Activated CD8-positive, alpha-beta memory T cell treated with anti-CD3 and anti-CD28 coated beads, Interleukin-2, amount 10 ng/mL, durations not matched to agents 7 days and 5 days (primary cell): Measurements from ENCODE around the gene PLBD2. TPM values are rescaled to one million over a fixed set of nuclear protein-coding genes. Genes with fewer than 3 reads are reported as not detected.
"Not testable (repeated sequence)": the region's sequence is repeated elsewhere in the genome, so short reads cannot be mapped to it uniquely, and the experiment has no call there.

Experiments
- ATAC-seq: fragments of 150-1000 bp; cut with Tn5 transposase; one replicate; pipeline ENCODE4 v1.10.0; 2021; ENCODE audit warnings: moderate library complexity
- CTCF ChIA-PET: fragments of 350-600 bp; sonication (Branson Sonifier 250); formaldehyde crosslinking; loops from one replicate; lab custom pipeline; 2021; ENCODE audit warnings: antibody characterized with exemption; lab: Charles Lee
- DNase-seq: peaks from one replicate; pipeline ENCODE4 v3.0.0-alpha.2; 2020
- H3K27ac Mint-ChIP-seq: one replicate; pipeline ENCODE4 v1.8.0; 2021; ENCODE audit warnings: mild to moderate bottlenecking, mixed read lengths
- H3K27me3 Mint-ChIP-seq: one replicate; pipeline ENCODE4 v1.8.0; 2021; ENCODE audit warnings: mixed read lengths
- H3K36me3 Mint-ChIP-seq: one replicate; pipeline ENCODE4 v1.8.0; 2021; ENCODE audit warnings: mild to moderate bottlenecking, mixed read lengths
- H3K4me1 Mint-ChIP-seq: one replicate; pipeline ENCODE4 v1.8.0; 2021; ENCODE audit warnings: mixed read lengths
- H3K4me3 Mint-ChIP-seq: one replicate; pipeline ENCODE4 v1.8.0; 2021; ENCODE audit warnings: mild to moderate bottlenecking, moderate library complexity, mixed read lengths
- H3K9me3 Mint-ChIP-seq: one replicate; pipeline ENCODE4 v1.8.0; 2022; ENCODE audit warnings: low read depth, mixed read lengths
- total RNA-seq, 2 experiments: library from RNA; stranded (reverse); gene quantifications; one replicate each; pipeline ENCODE4 v1.2.3, GENCODE V29; 2021

The PLBD2 gene
- total RNA-seq, 2 experiments from 2014 or later, result 11.2 to 12.5 TPM

- CTCF ChIA-PET, result no interaction called here
- peaks cover 11% of the 10 kb centered on the region for H3K27me3 Mint-ChIP-seq
- H3K27ac Mint-ChIP-seq, result no peak overlapping the region
- H3K4me3 Mint-ChIP-seq, result no peak overlapping the region
- no peaks in the 10 kb centered on the region for H3K4me1 Mint-ChIP-seq
- no peak for DNase-seq
- no peaks in the 10 kb centered on the region for H3K9me3 Mint-ChIP-seq
- no peak for ATAC-seq
- no peaks in the 10 kb centered on the region for H3K36me3 Mint-ChIP-seq
Measured at GRCh38 chr12:113345318-113345717, 13.1 kb upstream of the PLBD2 start.

- Mint-ChIP-seq H3K4me3 (no peak overlapping the region), H3K27me3 (peaks cover 11% of the 10 kb centered on the region), H3K27ac (no peak overlapping the region), H3K4me1 (no peaks in the 10 kb centered on the region), H3K36me3 (no peaks in the 10 kb centered on the region), H3K9me3 (no peaks in the 10 kb centered on the region)
- no peak for ATAC-seq
- no peak for DNase-seq
- CTCF ChIA-PET, result no interaction called here
Measured at GRCh38 chr12:113346353-113346752, 12.0 kb upstream of the PLBD2 start.

- Mint-ChIP-seq H3K4me3 (no peak overlapping the region), H3K27me3 (peaks cover 14% of the 10 kb centered on the region), H3K9me3 (no peaks in the 10 kb centered on the region), H3K36me3 (no peaks in the 10 kb centered on the region), H3K27ac (no peak overlapping the region), H3K4me1 (no peaks in the 10 kb centered on the region)
- CTCF ChIA-PET, result no interaction called here
- DNase-seq (no peak), ATAC-seq (no peak)
Measured at GRCh38 chr12:113347107-113347506, 11.3 kb upstream of the PLBD2 start.

GRCh38 chr12:113347892-113348291 is 10.5 kb upstream of the PLBD2 start:
- no peaks in the 10 kb centered on the region for H3K4me1 Mint-ChIP-seq
- H3K27ac Mint-ChIP-seq, result no peak overlapping the region
- ATAC-seq, result no peak
- no peak for DNase-seq
- H3K36me3 Mint-ChIP-seq, result no peaks in the 10 kb centered on the region
- H3K4me3 Mint-ChIP-seq, result no peak overlapping the region
- H3K27me3 Mint-ChIP-seq, result peaks cover 16% of the 10 kb centered on the region
- no peaks in the 10 kb centered on the region for H3K9me3 Mint-ChIP-seq
- CTCF ChIA-PET, result no interaction called here

GRCh38 chr12:113348849-113349536 is 9.4 kb upstream of the PLBD2 start:
- no peak overlapping the region for H3K27ac Mint-ChIP-seq
- H3K4me1 Mint-ChIP-seq, result no peaks in the 10 kb centered on the region
- DNase-seq (no peak), ATAC-seq (no peak)
- H3K9me3 Mint-ChIP-seq, result no peaks in the 10 kb centered on the region
- CTCF ChIA-PET, result no interaction called here
- no peaks in the 10 kb centered on the region for H3K36me3 Mint-ChIP-seq
- H3K4me3 Mint-ChIP-seq, result no peak overlapping the region
- H3K27me3 Mint-ChIP-seq, result peaks cover 19% of the 10 kb centered on the region

DNA sequence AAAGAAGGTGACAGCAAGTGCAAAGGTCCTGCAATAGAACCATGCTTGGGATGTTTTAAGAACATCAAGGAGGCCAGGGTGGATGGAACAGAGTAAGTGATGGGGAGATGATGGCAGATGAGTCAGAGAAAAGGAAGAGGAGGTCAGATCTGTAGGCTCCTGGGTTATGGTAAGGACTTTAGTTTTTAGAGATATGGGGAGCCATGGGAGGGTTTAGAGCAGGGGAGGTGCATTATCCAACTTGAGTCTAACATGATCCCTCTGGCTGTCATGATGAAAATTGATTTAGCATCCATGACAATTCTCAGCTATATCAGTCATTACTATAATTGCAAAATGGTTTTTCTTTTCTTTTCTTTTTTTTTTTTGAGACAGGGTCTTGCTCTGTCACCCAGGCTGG is 7.3 kb upstream of the PLBD2 start:
- CTCF ChIA-PET, result interaction anchor here (1.0 kb wide), 1 partner anchor 16 kb away, joined by 4 read pairs; the partner anchor contains the start of gene SLC8B1
- no peak overlapping the region for H3K27ac Mint-ChIP-seq

DNA sequence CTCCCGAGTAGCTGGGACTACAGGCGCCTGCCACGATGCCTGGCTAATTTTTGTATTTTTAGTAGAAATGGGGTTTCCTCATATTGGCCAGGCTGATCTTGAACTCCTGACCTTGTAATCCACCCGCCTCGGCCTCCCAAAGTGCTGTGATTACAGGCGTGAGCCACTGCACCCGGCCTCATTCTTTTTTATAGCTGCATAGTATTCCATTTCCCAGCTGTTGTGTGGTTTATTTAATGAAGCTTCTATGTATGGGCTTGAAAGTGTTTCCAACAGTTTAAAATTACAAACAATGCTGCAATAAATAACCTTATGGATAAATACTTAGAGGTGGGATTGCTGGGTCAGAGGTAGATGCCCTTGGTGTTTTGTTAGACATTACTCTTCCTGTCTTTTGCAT is 4.2 kb upstream of the PLBD2 start:
- H3K27me3 Mint-ChIP-seq, result peaks cover 13% of the 10 kb centered on the region
- H3K36me3 Mint-ChIP-seq, CTCF ChIA-PET: not testable (repeated sequence)

More for the DNA sequence above, 7.3 kb upstream of the PLBD2 start:
- no peaks in the 10 kb centered on the region for H3K4me1 Mint-ChIP-seq
- peaks cover 19% of the 10 kb centered on the region for H3K27me3 Mint-ChIP-seq
- no peak overlapping the region for H3K4me3 Mint-ChIP-seq
- H3K36me3 Mint-ChIP-seq, result no peaks in the 10 kb centered on the region
- H3K9me3 Mint-ChIP-seq, result no peaks in the 10 kb centered on the region
- DNase-seq (no peak), ATAC-seq (no peak)

DNA sequence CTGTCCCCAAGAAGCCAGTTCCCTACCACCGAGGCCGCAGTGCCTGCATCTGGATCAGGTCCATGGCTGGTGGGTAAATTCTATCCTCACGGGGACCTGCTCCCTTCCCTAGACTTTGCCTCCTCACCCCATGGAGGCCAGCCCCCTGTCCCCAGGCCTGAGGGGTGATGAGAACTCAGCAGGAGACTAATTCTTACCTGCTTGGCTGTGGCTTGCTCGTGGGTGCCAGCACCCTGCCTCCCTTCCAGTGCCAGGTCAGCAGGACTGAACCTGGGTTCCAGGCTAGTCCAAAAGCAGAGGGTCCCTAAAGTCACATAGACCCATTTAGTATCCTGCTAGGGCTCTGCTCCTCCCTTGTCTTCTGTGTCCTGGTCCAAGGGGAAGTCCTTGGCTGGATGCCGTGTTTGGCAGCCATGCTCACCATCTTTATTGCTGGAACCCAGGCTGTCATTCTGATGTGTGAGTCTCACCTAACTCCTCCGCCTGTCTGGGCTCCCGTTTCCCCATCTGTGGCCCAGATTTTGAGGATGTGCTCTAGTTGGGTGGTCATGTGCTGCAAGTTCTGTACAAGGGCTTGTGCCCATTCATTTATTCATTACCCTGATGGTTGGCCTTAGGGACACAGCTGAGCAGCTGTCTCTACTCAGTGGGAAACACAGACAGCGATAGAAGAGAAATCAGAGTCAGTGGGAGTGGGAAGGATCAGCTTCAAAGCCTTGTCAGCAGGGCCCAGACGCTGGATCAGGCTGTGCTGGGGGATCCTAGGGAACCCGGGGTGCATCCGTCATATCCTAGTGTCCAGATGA is 949 bp downstream of the PLBD2 start:
- no peak for ATAC-seq
- peak overlapping the region; percentile 47 for H3K27ac Mint-ChIP-seq
- H3K4me1 Mint-ChIP-seq, result peaks cover 13% of the 10 kb centered on the region
- CTCF ChIA-PET, result interaction anchor here (1.9 kb wide), 1 partner anchor 27 kb away, joined by 4 read pairs; no protein-coding TSS in a partner anchor
- H3K4me3 Mint-ChIP-seq, result peak overlapping the region; percentile 70
- no peaks in the 10 kb centered on the region for H3K9me3 Mint-ChIP-seq
- no peak for DNase-seq
- H3K27me3 Mint-ChIP-seq, result no peaks in the 10 kb centered on the region
- H3K36me3 Mint-ChIP-seq, result no peaks in the 10 kb centered on the region

More for the DNA sequence above, 4.2 kb upstream of the PLBD2 start:
- not testable (repeated sequence) for H3K9me3 Mint-ChIP-seq, H3K4me3 Mint-ChIP-seq, DNase-seq, ATAC-seq, H3K27ac Mint-ChIP-seq, H3K4me1 Mint-ChIP-seq

- no peak for ATAC-seq
- DNase-seq, result no peak
- no peaks in the 10 kb centered on the region for H3K27me3 Mint-ChIP-seq
- H3K36me3 Mint-ChIP-seq, result no peaks in the 10 kb centered on the region
- peaks cover 13% of the 10 kb centered on the region for H3K4me1 Mint-ChIP-seq
- no peak overlapping the region for H3K27ac Mint-ChIP-seq
- H3K9me3 Mint-ChIP-seq, result no peaks in the 10 kb centered on the region
- no peak overlapping the region for H3K4me3 Mint-ChIP-seq
- CTCF ChIA-PET, result no interaction called here
Measured at GRCh38 chr12:113359939-113360748, 1.8 kb downstream of the PLBD2 start.

DNA sequence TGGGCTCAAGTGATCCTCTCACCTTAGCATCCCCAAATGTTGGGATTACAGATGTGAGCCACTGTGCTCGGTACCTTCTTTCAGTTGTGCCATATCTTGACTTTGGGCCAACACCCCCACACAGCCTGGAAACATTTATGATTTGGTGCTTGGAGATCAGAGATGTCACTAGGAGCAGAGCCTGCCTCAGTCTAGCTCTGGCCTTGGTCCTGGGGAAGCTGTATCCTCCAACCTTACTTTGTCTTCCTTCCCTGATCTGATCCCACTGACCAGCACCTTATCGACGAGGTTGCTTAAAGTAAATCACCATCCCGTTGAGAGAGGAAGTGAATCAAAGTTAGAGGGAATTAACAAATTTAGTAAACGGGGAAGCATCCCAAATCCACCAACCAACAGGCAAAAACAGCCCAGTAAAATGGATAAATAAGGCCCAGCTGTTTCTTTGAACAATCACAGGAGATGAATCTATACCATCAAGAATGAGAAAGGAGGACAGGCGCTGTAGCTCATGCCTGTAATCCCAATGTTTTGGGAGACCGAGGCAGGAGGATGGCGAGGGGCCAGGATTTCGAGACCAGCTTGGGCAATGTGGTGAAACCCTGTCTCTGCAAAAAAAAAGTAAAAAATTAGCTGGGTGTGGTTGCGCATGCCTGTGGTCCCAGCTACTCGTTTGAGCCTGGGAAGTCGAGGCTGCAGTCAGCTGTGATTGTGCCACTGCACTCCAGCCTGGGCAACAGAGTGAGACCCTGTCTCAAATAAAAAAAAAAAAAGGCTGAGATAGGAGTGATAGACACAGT is 3.4 kb downstream of the PLBD2 start:
- no peak overlapping the region for H3K4me3 Mint-ChIP-seq
- CTCF ChIA-PET, result interaction anchor here (1.0 kb wide), 1 partner anchor 187 kb away, joined by 3 read pairs; no protein-coding TSS in a partner anchor
- peaks cover 13% of the 10 kb centered on the region for H3K4me1 Mint-ChIP-seq
- H3K27me3 Mint-ChIP-seq, result no peaks in the 10 kb centered on the region
- no peak overlapping the region for H3K27ac Mint-ChIP-seq
- ATAC-seq (no peak), DNase-seq (no peak)
- H3K9me3 Mint-ChIP-seq, result no peaks in the 10 kb centered on the region
- H3K36me3 Mint-ChIP-seq, result no peaks in the 10 kb centered on the region

DNA sequence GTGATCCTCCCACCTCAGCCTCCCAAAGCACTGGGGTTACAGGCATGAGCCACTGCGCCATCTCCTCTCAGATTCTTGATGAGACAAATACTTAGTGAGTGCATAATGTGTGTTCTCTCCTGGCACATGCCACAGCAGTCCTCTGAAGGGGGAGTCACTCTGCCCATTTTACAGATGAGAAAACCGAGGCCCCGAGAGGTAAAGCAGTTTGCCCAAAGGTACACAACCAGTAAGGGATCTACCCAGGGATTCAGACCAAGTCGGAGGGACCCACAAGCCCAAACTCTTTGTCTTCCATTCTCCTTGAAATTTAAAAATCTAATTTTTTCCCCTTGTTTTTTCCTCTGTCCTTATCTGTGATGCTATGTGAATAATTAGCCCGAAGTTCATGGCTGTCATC is 6.3 kb downstream of the PLBD2 start:
- ATAC-seq, result no peak
- peaks cover 5% of the 10 kb centered on the region for H3K4me1 Mint-ChIP-seq
- H3K4me3 Mint-ChIP-seq, result no peak overlapping the region
- H3K27me3 Mint-ChIP-seq, result no peaks in the 10 kb centered on the region
- H3K9me3 Mint-ChIP-seq, result no peaks in the 10 kb centered on the region
- CTCF ChIA-PET, result no interaction called here
- DNase-seq, result no peak
- H3K36me3 Mint-ChIP-seq, result no peaks in the 10 kb centered on the region
- H3K27ac Mint-ChIP-seq, result no peak overlapping the region

DNA sequence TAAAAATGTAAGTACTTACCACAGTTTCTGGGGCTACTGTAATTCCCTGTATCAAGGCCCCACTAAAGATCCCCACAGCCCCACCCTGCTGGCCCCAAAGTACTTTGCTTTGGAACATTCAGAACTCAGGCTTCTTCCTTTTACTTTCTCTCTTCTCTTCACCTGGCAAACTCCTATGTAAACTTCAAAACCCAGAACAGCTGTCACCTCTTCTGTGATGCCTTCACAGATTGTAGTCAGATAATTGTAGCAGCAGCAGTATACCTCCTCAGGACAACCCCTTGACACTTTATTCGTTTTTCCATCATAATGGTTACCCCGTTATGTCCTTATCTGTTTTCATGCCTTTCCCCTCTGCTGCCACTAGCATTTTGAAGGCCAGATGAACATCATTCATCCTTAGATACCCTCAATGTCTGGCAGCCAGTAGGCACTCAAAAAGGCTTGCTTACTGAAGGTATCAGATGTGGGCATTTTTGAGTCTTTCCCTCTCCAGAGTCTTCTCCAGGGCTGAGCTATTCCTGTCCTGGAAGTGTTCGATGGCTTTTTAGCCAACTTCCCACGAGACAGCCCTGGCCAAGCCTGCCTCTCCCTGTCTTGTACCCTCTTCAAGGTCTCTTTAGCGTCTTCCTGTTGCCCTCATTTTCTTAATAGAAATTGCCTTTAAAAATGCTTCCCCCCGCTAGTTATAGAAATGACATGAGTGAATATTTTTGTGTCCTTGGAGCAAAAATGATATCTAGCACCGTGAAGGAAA is 7.4 kb downstream of the PLBD2 start:
- no peaks in the 10 kb centered on the region for H3K27me3 Mint-ChIP-seq
- no peak for DNase-seq
- H3K36me3 Mint-ChIP-seq, result no peaks in the 10 kb centered on the region
- H3K9me3 Mint-ChIP-seq, result no peaks in the 10 kb centered on the region
- no peak overlapping the region for H3K4me3 Mint-ChIP-seq
- CTCF ChIA-PET, result no interaction called here
- no peak overlapping the region for H3K27ac Mint-ChIP-seq
- ATAC-seq, result no peak
- peaks cover 3% of the 10 kb centered on the region for H3K4me1 Mint-ChIP-seq
